ENCODE data around the gene PDX1.
"Not testable (repeated sequence)": the region's sequence is repeated elsewhere in the genome, so short reads cannot be mapped to it uniquely, and the experiment has no call there.

Gene PDX1

GRCh38 chr13:27956576-27957300, 36.9 kb downstream of the PDX1 start:
- no peak for DNase-seq

- DNase-seq, result no peak
Measured at GRCh38 chr13:27959976-27960361, 40.2 kb downstream of the PDX1 start.

- peak; percentile 85 for DNase-seq
Measured at GRCh38 chr13:27960362-27961226, 40.8 kb downstream of the PDX1 start.

- peak; percentile 48 for DNase-seq
Measured at GRCh38 chr13:27961227-27962085, 41.7 kb downstream of the PDX1 start.

GRCh38 chr13:27962128-27962841, 42.5 kb downstream of the PDX1 start:
- DNase-seq, result peak; percentile 46

- DNase-seq, result no peak
Measured at GRCh38 chr13:27962982-27963381, 43.2 kb downstream of the PDX1 start.

- no peak for DNase-seq
Measured at GRCh38 chr13:27963491-27963890, 43.7 kb downstream of the PDX1 start.

- not testable (repeated sequence) for DNase-seq
Measured at GRCh38 chr13:27964206-27964605, 44.4 kb downstream of the PDX1 start.

- no peak for DNase-seq
Measured at GRCh38 chr13:27964741-27965323, 45.0 kb downstream of the PDX1 start.

- DNase-seq, result no peak
Measured at GRCh38 chr13:27965343-27965739, 45.5 kb downstream of the PDX1 start.

GRCh38 chr13:27965740-27966640, 46.2 kb downstream of the PDX1 start:
- peak; percentile 47 for DNase-seq

GRCh38 chr13:27966641-27967202, 46.9 kb downstream of the PDX1 start:
- peak; percentile 45 for DNase-seq

GRCh38 chr13:27967203-27967735, 47.5 kb downstream of the PDX1 start:
- no peak for DNase-seq

- no peak for DNase-seq
Measured at GRCh38 chr13:27967736-27968315, 48.0 kb downstream of the PDX1 start.

- peak; percentile 69 for DNase-seq
Measured at GRCh38 chr13:27968316-27969081, 48.7 kb downstream of the PDX1 start.

GRCh38 chr13:27969082-27969865, 49.5 kb downstream of the PDX1 start, which contains the start of gene CDX2:
CDX2 (minus strand) TSS chr13:27969315; CDS start chr13:27969006, 309 bp downstream.
- peak; percentile 49 for DNase-seq

- no peak for DNase-seq
Measured at GRCh38 chr13:27969866-27970229, 50.0 kb downstream of the PDX1 start.

Data from retina (tissue), 1 donor.